ENCODE results near the gene OTUB2. TPM values are rescaled to one million over a fixed set of nuclear protein-coding genes. Genes with fewer than 3 reads are reported as not detected.

Gene OTUB2
- total and polyA plus RNA-seq, 2 of the 8 experiments (the other 6 are each of a cell fraction or from before 2014, with no cell fraction given) = 2.2 to 4.2 TPM

GRCh38 chr14:94043756-94044475, 17.8 kb downstream of the OTUB2 start:
- no peak overlapping the region for H2AFZ ChIP-seq (ENCODE audit: low read length)
- H3K9ac ChIP-seq (replicated peaks in 1 of 4; ENCODE audit: extremely low read depth in 1 of 4, low read depth in 3 of 4, low read length in 3 of 4) = no peak overlapping the region
- H3K4me1 ChIP-seq (replicated peaks in 1 of 4; ENCODE audit: control insufficient read depth in 3 of 4, insufficient read depth in 4 of 4, low read length in 3 of 4) = no peaks in the 10 kb centered on the region
- H3K27ac ChIP-seq (ENCODE audit: low read depth, low read length) = no peak overlapping the region
- no peak overlapping the region for H3K4me3 ChIP-seq (ENCODE audit: extremely low read depth in 1 of 4, insufficient read depth in 2 of 4, low read depth in 3 of 4, low read length in 4 of 4)
- H4K20me1 ChIP-seq (replicated peaks in 1 of 2; ENCODE audit: control insufficient read depth in 1 of 2, insufficient read depth in 2 of 2, low read length in 2 of 2) = peaks cover 0 to 6% of the 10 kb centered on the region in 2 experiments
- no peak overlapping the region for H2BK15ac ChIP-seq (ENCODE audit: low read length)
- H3K14ac ChIP-seq (ENCODE audit: insufficient read length) = no peak overlapping the region
- no peak overlapping the region for H2BK120ac ChIP-seq (replicated peaks; ENCODE audit: low read depth, low read length)
- no peaks in the 10 kb centered on the region for H3K9me3 ChIP-seq (ENCODE audit: insufficient read depth in 2 of 2, low read depth in 1 of 2, low read length in 1 of 2)
- peaks cover 8 to 45% (median 21%) of the 10 kb centered on the region in 4 experiments; a peak in 6 of 8 replicates for H3K36me3 ChIP-seq (ENCODE audit: control insufficient read depth in 2 of 4, insufficient read depth in 4 of 4, low read length in 3 of 4)
- H3K4ac ChIP-seq (replicated peaks; ENCODE audit: insufficient read length, low read depth, low read length) = no peak overlapping the region
- H3K23ac ChIP-seq (ENCODE audit: insufficient read length) = no peak overlapping the region
- CTCF ChIA-PET (ENCODE audit: partially characterized antibody) = interaction anchor here (0.6 to 1.5 kb wide), 5 partner anchors 8 to 93 kb away, joined by 3 to 6 read pairs (median 4); no protein-coding TSS in a partner anchor
- no peak overlapping the region for H3K56ac ChIP-seq (replicated peaks; ENCODE audit: insufficient read length, low read depth, low read length)
- H3K79me2 ChIP-seq (ENCODE audit: control insufficient read depth in 1 of 2, insufficient read depth in 2 of 2, low read length in 2 of 2) = no peaks in the 10 kb centered on the region
- no peak overlapping the region for H2BK20ac ChIP-seq (ENCODE audit: low read length)
- H3K18ac ChIP-seq (ENCODE audit: extremely low read depth, low read length) = no peak overlapping the region
- H3K27me3 ChIP-seq (replicated peaks in 1 of 4; ENCODE audit: control insufficient read depth in 3 of 4, extremely low read depth in 1 of 4, insufficient read depth in 3 of 4, low read length in 3 of 4) = no peaks in the 10 kb centered on the region
- no peak for FAIRE-seq
- H3K79me1 ChIP-seq (ENCODE audit: low read depth, low read length) = no peaks in the 10 kb centered on the region
- H2BK5ac ChIP-seq (ENCODE audit: low read depth, low read length) = no peak overlapping the region
- WGBS, 2 experiments (ENCODE audit: extremely low coverage in 1 of 2, insufficient coverage in 1 of 2, insufficient read length in 1 of 2, insufficient replicate concordance in 2 of 2, low coverage in 1 of 2, low lambda C conversion rate in 2 of 2, missing lambda C conversion rate in 1 of 2) = 85% methylated on average over 14 of the region's 14 CpGs; no CpG with 5 or more reads in 1 of the 2 experiments
- H3K4me2 ChIP-seq (ENCODE audit: insufficient read depth in 1 of 2, low read depth in 2 of 2, low read length in 2 of 2) = no peak overlapping the region
- TF ChIP-seq BRCA1 (IDR thresholded peaks at IDR 0.05; ENCODE audit: low read depth, low read length) = no peak
- H4K8ac ChIP-seq (ENCODE audit: extremely low read depth, insufficient read depth, low read length) = no peak overlapping the region; the same call in 1 of the 2 replicates
- POLR2A ChIA-PET (ENCODE audit: partially characterized antibody) = no interaction called here
- H3K23me2 ChIP-seq (ENCODE audit: low read depth, low read length) = no peaks in the 10 kb centered on the region
- H2BK12ac ChIP-seq (ENCODE audit: low read depth, low read length) = no peak overlapping the region
- DNase-seq (ENCODE audit: low read depth in 1 of 2, low spot score in 2 of 2) = no peak
- H2AK5ac ChIP-seq (ENCODE audit: low read depth, low read length) = no peak overlapping the region
- no peak overlapping the region for H4K5ac ChIP-seq (ENCODE audit: insufficient read length, low read depth, low read length)
- no peak overlapping the region for H4K91ac ChIP-seq (replicated peaks; ENCODE audit: insufficient read length, low read length)

Measured in H1 (cell line).